Caco-2 (cell line): ENCODE data around the gene MPDZ. TPM values are rescaled to one million over a fixed set of nuclear protein-coding genes. Genes with fewer than 3 reads are reported as not detected.

ENCODE experiments used
- BruUV-seq: library from RNA; stranded (reverse); fragments of 400-500 nt; replicated peaks from 2 replicates; lab custom pipeline; 2021; lab: Mats Ljungman, UMichigan
- CTCF ChIA-PET: fragments of 300-600 bp; sonication (Branson Sonifier 250); formaldehyde crosslinking; loops from one replicate; lab custom pipeline; 2022; ENCODE audit warnings: antibody characterized with exemption; lab: Charles Lee
- POLR2A ChIA-PET: fragments of 300-600 bp; sonication (Branson Sonifier 250); formaldehyde crosslinking; loops from one replicate; lab custom pipeline; 2022; ENCODE audit warnings: antibody characterized with exemption; lab: Charles Lee
- DNase-seq, 2 experiments: peaks; one replicate each; pipeline versions ENCODE4 v3.0.0 to v3.0.0-alpha.2; 2020 to 2022
- H3K27me3 ChIP-seq: replicated peaks from 2 replicates; pipeline ENCODE4 v1.6.0; 2011; ENCODE audit warnings: low read length; ENCODE audit not compliant: control insufficient read depth, insufficient read depth
- H3K36me3 ChIP-seq: 2 replicates; pipeline ENCODE4 v1.5.1; 2011; ENCODE audit warnings: low read length; ENCODE audit not compliant: control insufficient read depth, insufficient read depth
- H3K4me1 ChIP-seq: fragments of 250-450 bp; sonication (Bioruptor Pico); 2 replicates; pipeline ENCODE4 v1.5.1; 2020; ENCODE audit warnings: mild to moderate bottlenecking
- H3K4me3 ChIP-seq: 2 replicates; pipeline ENCODE4 v1.5.1; 2011; ENCODE audit warnings: low read depth, mild to moderate bottlenecking, control low read depth, low read length
- H3K9me3 ChIP-seq: fragments of 250-450 bp; sonication (Bioruptor Pico); 2 replicates; pipeline ENCODE4 v1.5.1; 2020; ENCODE audit warnings: mild to moderate bottlenecking, moderate library complexity
- H3K27ac Mint-ChIP-seq: one replicate; pipeline ENCODE4 v1.8.0; 2022; ENCODE audit warnings: mixed read lengths; ENCODE audit not compliant: unreplicated experiment
- H3K27me3 Mint-ChIP-seq: one replicate; pipeline ENCODE4 v1.8.0; 2022; ENCODE audit warnings: mixed read lengths; ENCODE audit not compliant: insufficient read depth, unreplicated experiment
- H3K36me3 Mint-ChIP-seq: one replicate; pipeline ENCODE4 v1.8.0; 2022; ENCODE audit warnings: mild to moderate bottlenecking, mixed read lengths; ENCODE audit not compliant: insufficient read depth, unreplicated experiment
- H3K4me1 Mint-ChIP-seq: one replicate; pipeline ENCODE4 v1.8.0; 2022; ENCODE audit warnings: low read depth, mixed read lengths; ENCODE audit not compliant: unreplicated experiment
- H3K4me3 Mint-ChIP-seq: one replicate; pipeline ENCODE4 v1.8.0; 2022; ENCODE audit warnings: mild to moderate bottlenecking, moderate library complexity, mixed read lengths; ENCODE audit not compliant: unreplicated experiment
- H3K9me3 Mint-ChIP-seq: one replicate; pipeline ENCODE4 v1.8.0; 2022; ENCODE audit warnings: mixed read lengths; ENCODE audit not compliant: unreplicated experiment
- intact Hi-C: fragments of 100-400 bp; cut with micrococcal nuclease; formaldehyde crosslinking; loops from one replicate; pipeline ENCODE4 v1.10.0; 2022; ENCODE audit not compliant: unreplicated experiment
- total RNA-seq: library from RNA; stranded (reverse); gene quantifications from 2 replicates; pipeline ENCODE4 v1.2.3, GENCODE V29; 2022
- TF ChIP-seq, protein P1 (sequence below), 2 experiments: fragments of 200-600 bp in 1 of 2; IDR thresholded peaks; 1 replicate in 1 of 2; 2 replicates in 1 of 2; pipeline versions ENCODE4 v1.5.1 to v1.8.0; 2011 to 2022; ENCODE audit warnings: antibody characterized with exemption in 1 of 2, control low read depth in 1 of 2, inconsistent platforms in 1 of 2, low read depth in 1 of 2, low read length in 1 of 2, mild to moderate bottlenecking in 1 of 2, moderate library complexity in 1 of 2; ENCODE audit not compliant: insufficient read depth in 1 of 2, severe bottlenecking in 1 of 2, unreplicated experiment in 1 of 2

The MPDZ gene
- total RNA-seq, 1 experiment from 2014 or later: not detected

DNA sequence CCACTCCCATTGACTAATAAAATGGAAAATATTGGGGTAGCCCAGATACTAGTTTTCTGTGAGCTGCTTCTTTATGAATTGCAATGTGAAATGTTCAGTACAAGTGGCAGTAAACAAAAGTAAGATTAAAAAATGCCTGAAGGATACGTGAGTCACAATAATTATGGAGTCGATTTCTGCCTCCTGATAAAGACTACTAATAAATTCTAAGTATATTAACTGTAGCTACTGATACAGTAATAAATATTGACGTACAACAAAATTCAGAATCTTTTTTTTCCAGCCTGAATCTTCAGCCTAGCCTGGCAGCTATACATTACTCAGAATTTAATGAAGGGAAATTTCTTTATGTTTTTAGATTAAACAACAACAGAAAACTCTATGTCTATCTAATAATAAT lies 218.1 kb downstream of the MPDZ start:
- POLR2A ChIA-PET: no interaction called here
- CTCF ChIA-PET: no interaction called here
- Mint-ChIP-seq H3K27ac (no peak overlapping the region), H3K4me1 (no peaks in the 10 kb centered on the region), H3K36me3 (no peaks in the 10 kb centered on the region), H3K27me3 (no peaks in the 10 kb centered on the region), H3K4me3 (no peak overlapping the region), H3K9me3 (no peaks in the 10 kb centered on the region)
- no peaks in the 10 kb centered on the region for H3K27me3 ChIP-seq
- H3K36me3 ChIP-seq: no peaks in the 10 kb centered on the region
- TF ChIP-seq, protein P1, sequence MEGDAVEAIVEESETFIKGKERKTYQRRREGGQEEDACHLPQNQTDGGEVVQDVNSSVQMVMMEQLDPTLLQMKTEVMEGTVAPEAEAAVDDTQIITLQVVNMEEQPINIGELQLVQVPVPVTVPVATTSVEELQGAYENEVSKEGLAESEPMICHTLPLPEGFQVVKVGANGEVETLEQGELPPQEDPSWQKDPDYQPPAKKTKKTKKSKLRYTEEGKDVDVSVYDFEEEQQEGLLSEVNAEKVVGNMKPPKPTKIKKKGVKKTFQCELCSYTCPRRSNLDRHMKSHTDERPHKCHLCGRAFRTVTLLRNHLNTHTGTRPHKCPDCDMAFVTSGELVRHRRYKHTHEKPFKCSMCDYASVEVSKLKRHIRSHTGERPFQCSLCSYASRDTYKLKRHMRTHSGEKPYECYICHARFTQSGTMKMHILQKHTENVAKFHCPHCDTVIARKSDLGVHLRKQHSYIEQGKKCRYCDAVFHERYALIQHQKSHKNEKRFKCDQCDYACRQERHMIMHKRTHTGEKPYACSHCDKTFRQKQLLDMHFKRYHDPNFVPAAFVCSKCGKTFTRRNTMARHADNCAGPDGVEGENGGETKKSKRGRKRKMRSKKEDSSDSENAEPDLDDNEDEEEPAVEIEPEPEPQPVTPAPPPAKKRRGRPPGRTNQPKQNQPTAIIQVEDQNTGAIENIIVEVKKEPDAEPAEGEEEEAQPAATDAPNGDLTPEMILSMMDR (IDR thresholded peaks at IDR 0.05; ENCODE audit: insufficient read depth in 1 of 2, low read depth in 1 of 2, low read length in 1 of 2, severe bottlenecking in 1 of 2, unreplicated experiment in 1 of 2): no peak
- intact Hi-C loops: no loop called here
- H3K9me3 ChIP-seq: no peaks in the 10 kb centered on the region
- DNase-seq: no peak
- H3K4me3 ChIP-seq: no peak overlapping the region
- H3K4me1 ChIP-seq: no peaks in the 10 kb centered on the region
- BruUV-seq: no TSS peak
